K562 (cell line): ENCODE data around the gene DGKZ. TPM values are rescaled to one million over a fixed set of nuclear protein-coding genes. Genes with fewer than 3 reads are reported as not detected.

Experiments
- BHLHE40 ChIP-seq: IDR thresholded peaks from 2 replicates; pipeline ENCODE4 v1.6.1; 2011; ENCODE audit warnings: low read length, improper control_type of control experiment
- FIP1L1 ChIP-seq: fragments of 200-400 bp; formaldehyde crosslinking; IDR thresholded peaks from 2 replicates; pipeline ENCODE4 v1.6.1; 2018; ENCODE audit warnings: mild to moderate bottlenecking, low read depth, low read length; ENCODE audit not compliant: poor library complexity, severe bottlenecking
- HDAC1 ChIP-seq, 2 experiments: fragments of 450-650 bp; IDR thresholded peaks; 2 replicates each; pipeline ENCODE4 v1.6.1; 2016 to 2017; ENCODE audit warnings: inconsistent platforms in 1 of 2, mild to moderate bottlenecking in 1 of 2, moderate library complexity in 1 of 2
- JUN ChIP-seq, 2 experiments: sonication (generic) in 1 of 2; formaldehyde crosslinking in 1 of 2; IDR thresholded peaks; 2 replicates each; pipeline versions ENCODE4 v1.6.1 to v1.8.0; 2012 to 2022; ENCODE audit warnings: borderline replicate concordance in 2 of 2, mild to moderate bottlenecking in 2 of 2, improper control_type of control experiment in 1 of 2, low read depth in 1 of 2, low read length in 1 of 2, missing genetic modification reagents in 1 of 2
- PTTG1 ChIP-seq: fragments of 450-650 bp; IDR thresholded peaks from 2 replicates; pipeline ENCODE4 v1.6.1; 2016; ENCODE audit warnings: low read depth, mild to moderate bottlenecking, missing genetic modification characterization, missing compliant biosample characterization
- RBFOX2 ChIP-seq: fragments of 200-400 bp; formaldehyde crosslinking; IDR thresholded peaks from 2 replicates; pipeline ENCODE4 v1.6.1; 2017; ENCODE audit warnings: low read depth, mild to moderate bottlenecking, low read length, moderate library complexity
- SETDB1 ChIP-seq: IDR thresholded peaks from one replicate; pipeline ENCODE4 v1.6.1; 2012; ENCODE audit warnings: low read length, control low read depth, inconsistent platforms
- SMAD4 ChIP-seq: fragments of 250-450 bp; sonication (Bioruptor Pico); conservative IDR thresholded peaks from 2 replicates; pipeline ENCODE4 v1.8.0; 2021; ENCODE audit warnings: inconsistent platforms, mild to moderate bottlenecking, moderate library complexity
- TEAD4 ChIP-seq, 2 experiments: sonication (generic) in 1 of 2; formaldehyde crosslinking in 1 of 2; IDR thresholded peaks; 2 replicates each; pipeline versions ENCODE4 v1.6.1 to v1.8.0; 2012 to 2022; ENCODE audit warnings: borderline replicate concordance in 1 of 2, inconsistent platforms in 1 of 2, low read length in 1 of 2, mild to moderate bottlenecking in 1 of 2, missing genetic modification reagents in 1 of 2
- TRIM24 ChIP-seq, 2 experiments: fragments of 450-650 bp; IDR thresholded peaks; 2 replicates each; pipeline ENCODE4 v1.6.1; 2016
- ZNF316 ChIP-seq: fragments of 450-650 bp; IDR thresholded peaks from 2 replicates; pipeline ENCODE4 v1.6.1; 2016
- polyA plus RNA-seq, 8 experiments: library from polyadenylated mRNA; depleted of rRNA in 4 of 8; stranded (reverse) in 5 of 8; unstranded in 3 of 8; fragments of >200 nt; fragmentation: Nextera tagmentation in 2 of 8; fragmentation: Illumina TruSeq in 1 of 8; extraction: Ambion mirVana in 2 of 8; extraction: Trizol in 1 of 8; gene quantifications; 2 replicates each; pipeline versions ENCODE4 v1.2.1 to v1.2.3, GENCODE V29; 2011 to 2014; ENCODE audit warnings: inconsistent platforms in 1 of 8, missing spikeins in 1 of 8
- total RNA-seq, 7 experiments: library from RNA; depleted of rRNA in 6 of 7; stranded (reverse); fragments of >200 nt in 6 of 7; fragmentation: Illumina TruSeq in 2 of 7; extraction: Trizol in 2 of 7; gene quantifications; 2 replicates each; pipeline versions ENCODE4 v1.2.1 to v1.2.3, GENCODE V29; 2011 to 2021; ENCODE audit warnings: low replicate concordance in 1 of 7
- TF ChIP-seq, protein P1 (sequence below), 2 experiments: fragments of 450-650 bp in 1 of 2; sonication (generic) in 1 of 2; formaldehyde crosslinking in 1 of 2; IDR thresholded peaks; 2 replicates each; pipeline versions ENCODE4 v1.7.1 to v1.9.0; 2016 to 2022; ENCODE audit warnings: inconsistent platforms in 1 of 2, mild to moderate bottlenecking in 1 of 2, missing genetic modification reagents in 1 of 2
- TF ChIP-seq, protein P2 (sequence below): IDR thresholded peaks from 2 replicates; pipeline ENCODE4 v1.6.1; 2011; ENCODE audit warnings: borderline replicate concordance, low read depth, mild to moderate bottlenecking, moderate library complexity, low read length; ENCODE audit not compliant: insufficient read depth, poor library complexity, severe bottlenecking

DGKZ gene
- total and polyA plus RNA-seq, 9 of the 15 experiments (the other 6 are each of a cell fraction or from before 2014, with no cell fraction given): 0.51 to 100 (median 44.2) TPM

DNA sequence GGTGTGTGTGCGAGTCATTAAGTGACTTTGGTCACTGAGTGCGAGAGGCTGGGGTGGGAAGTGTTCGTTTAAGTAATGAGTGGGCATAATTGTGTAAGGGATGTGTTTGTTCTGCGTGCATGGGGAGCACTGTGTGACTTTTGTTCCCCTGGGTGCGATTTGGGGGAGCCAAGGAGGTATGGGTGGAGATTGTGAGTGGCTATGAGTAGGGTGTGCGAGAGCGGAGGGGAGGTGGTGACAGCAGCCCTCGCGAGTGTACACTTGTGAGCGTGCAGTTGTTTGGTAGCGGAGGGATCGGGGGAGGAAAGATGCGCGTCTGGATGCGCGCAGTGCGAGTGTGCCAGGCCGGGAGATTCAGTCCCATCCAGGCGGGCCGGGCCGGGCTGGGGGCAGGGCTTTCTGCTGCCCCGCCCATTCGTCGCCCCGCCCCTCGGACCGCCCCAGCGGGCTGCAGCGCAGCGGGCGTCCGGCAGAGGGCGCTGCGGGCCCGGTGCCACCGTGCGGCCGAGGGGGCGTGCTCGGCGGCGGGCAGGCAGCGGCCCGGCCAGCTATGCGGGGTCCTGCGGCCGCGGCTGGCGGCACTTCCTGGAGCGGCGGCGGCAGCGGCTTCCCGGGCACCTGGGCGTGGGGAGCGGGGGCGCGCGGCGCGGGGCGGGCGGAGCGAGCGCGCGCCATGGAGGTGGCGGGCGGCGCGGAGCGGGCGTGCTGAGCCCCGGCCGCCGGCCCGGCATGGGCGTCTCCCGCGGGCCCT, at the start of gene DGKZ (continued):
- TF ChIP-seq TEAD4 (IDR thresholded peaks at IDR 0.05; ENCODE audit: low read length) (no peak), TEAD4 (CRISPR knock-in tag; IDR thresholded peaks at IDR 0.05; ENCODE audit: borderline replicate concordance) (no peak), SMAD4 (CRISPR knock-in tag) (peak; percentile 79), BHLHE40 (peak; percentile 58), SETDB1 (no peak), FIP1L1 (peak; percentile 30), HDAC1 (IDR thresholded peaks at IDR 0.05) (0 out of 4 replicates have a peak, but pooled peaks of 1 of the 2 experiments have one; percentile 43), RBFOX2 (peak; percentile 62), ZNF316 (0 out of 2 replicates have a peak, but pooled peaks have one; percentile 14), JUN (IDR thresholded peaks at IDR 0.05; ENCODE audit: borderline replicate concordance, low read depth, low read length) (0 out of 2 replicates have a peak, but pooled peaks have one; percentile 16), JUN (CRISPR knock-in tag; IDR thresholded peaks at IDR 0.05; ENCODE audit: borderline replicate concordance) (no peak), TRIM24 (IDR thresholded peaks at IDR 0.05) (no peak), PTTG1 (tag) (no peak)
- TF ChIP-seq, protein P1, sequence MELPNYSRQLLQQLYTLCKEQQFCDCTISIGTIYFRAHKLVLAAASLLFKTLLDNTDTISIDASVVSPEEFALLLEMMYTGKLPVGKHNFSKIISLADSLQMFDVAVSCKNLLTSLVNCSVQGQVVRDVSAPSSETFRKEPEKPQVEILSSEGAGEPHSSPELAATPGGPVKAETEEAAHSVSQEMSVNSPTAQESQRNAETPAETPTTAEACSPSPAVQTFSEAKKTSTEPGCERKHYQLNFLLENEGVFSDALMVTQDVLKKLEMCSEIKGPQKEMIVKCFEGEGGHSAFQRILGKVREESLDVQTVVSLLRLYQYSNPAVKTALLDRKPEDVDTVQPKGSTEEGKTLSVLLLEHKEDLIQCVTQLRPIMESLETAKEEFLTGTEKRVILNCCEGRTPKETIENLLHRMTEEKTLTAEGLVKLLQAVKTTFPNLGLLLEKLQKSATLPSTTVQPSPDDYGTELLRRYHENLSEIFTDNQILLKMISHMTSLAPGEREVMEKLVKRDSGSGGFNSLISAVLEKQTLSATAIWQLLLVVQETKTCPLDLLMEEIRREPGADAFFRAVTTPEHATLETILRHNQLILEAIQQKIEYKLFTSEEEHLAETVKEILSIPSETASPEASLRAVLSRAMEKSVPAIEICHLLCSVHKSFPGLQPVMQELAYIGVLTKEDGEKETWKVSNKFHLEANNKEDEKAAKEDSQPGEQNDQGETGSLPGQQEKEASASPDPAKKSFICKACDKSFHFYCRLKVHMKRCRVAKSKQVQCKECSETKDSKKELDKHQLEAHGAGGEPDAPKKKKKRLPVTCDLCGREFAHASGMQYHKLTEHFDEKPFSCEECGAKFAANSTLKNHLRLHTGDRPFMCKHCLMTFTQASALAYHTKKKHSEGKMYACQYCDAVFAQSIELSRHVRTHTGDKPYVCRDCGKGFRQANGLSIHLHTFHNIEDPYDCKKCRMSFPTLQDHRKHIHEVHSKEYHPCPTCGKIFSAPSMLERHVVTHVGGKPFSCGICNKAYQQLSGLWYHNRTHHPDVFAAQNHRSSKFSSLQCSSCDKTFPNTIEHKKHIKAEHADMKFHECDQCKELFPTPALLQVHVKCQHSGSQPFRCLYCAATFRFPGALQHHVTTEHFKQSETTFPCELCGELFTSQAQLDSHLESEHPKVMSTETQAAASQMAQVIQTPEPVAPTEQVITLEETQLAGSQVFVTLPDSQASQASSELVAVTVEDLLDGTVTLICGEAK (IDR thresholded peaks at IDR 0.05): peak; percentile 39; the same call in 1 of the 2 replicates
- TF ChIP-seq, protein P1 (CRISPR knock-in tag; IDR thresholded peaks at IDR 0.05): no peak
- TF ChIP-seq, protein P2, sequence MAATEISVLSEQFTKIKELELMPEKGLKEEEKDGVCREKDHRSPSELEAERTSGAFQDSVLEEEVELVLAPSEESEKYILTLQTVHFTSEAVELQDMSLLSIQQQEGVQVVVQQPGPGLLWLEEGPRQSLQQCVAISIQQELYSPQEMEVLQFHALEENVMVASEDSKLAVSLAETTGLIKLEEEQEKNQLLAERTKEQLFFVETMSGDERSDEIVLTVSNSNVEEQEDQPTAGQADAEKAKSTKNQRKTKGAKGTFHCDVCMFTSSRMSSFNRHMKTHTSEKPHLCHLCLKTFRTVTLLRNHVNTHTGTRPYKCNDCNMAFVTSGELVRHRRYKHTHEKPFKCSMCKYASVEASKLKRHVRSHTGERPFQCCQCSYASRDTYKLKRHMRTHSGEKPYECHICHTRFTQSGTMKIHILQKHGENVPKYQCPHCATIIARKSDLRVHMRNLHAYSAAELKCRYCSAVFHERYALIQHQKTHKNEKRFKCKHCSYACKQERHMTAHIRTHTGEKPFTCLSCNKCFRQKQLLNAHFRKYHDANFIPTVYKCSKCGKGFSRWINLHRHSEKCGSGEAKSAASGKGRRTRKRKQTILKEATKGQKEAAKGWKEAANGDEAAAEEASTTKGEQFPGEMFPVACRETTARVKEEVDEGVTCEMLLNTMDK: peak; percentile 94
